ENCODE measurements around the gene FSTL4. TPM values are rescaled to one million over a fixed set of nuclear protein-coding genes. Genes with fewer than 3 reads are reported as not detected.

Gene FSTL4
- polyA plus RNA-seq, 3 donors: not detected

DNA sequence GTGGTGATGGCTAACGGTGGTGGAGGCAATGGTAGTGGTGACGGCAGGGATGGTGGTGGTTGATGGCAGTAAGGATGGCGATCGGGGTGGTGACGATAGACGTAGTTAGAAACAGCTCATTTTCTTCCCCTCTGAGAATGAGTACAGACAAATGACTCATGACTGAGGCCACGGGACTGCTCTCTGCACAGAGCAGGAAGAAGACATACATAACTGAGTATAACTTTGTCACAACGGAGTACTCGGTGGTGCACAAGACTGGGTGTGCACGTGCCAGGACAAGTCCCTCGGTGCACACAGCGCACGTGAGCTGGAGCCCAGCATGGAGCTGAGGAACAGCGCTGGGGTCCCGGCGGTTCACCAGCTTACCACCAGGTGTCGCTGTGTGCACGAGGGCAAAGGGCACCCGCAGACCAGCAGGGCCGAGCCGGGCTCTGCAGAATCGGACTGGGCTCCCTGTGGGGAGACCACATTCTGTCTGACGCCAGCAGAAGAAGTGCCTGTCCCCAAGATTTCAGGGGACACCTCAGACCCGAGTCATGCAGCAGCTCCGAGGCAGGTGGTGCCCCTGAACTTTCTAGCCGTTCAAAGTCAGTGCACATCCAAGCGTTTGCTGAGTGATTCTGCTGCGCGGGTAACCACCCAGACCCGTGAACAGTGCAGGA is 188.6 kb downstream of the FSTL4 start:
- peak overlapping the region; percentile 10 for H2AFZ ChIP-seq (ENCODE audit: insufficient read depth, low read depth, low read length, poor library complexity, severe bottlenecking)

More for the DNA sequence above, 188.6 kb downstream of the FSTL4 start:
- Histone ChIP-seq H3K9me3 (replicated peaks in 1 of 2; ENCODE audit: control insufficient read depth in 1 of 2, insufficient read depth in 1 of 2, low read length in 2 of 2) (no peaks in the 10 kb centered on the region), H3K4me3 (replicated peaks in 1 of 3; ENCODE audit: low read depth in 2 of 3, low read length in 3 of 3) (no peak overlapping the region), H3K9ac (ENCODE audit: insufficient read depth, low read length, poor library complexity, severe bottlenecking) (no peak overlapping the region), H3K79me2 (ENCODE audit: insufficient read depth, low read length) (no peaks in the 10 kb centered on the region), H4K20me1 (ENCODE audit: insufficient read depth, low read length) (no peaks in the 10 kb centered on the region), H3K36me3 (replicated peaks in 1 of 2; ENCODE audit: control insufficient read depth in 1 of 2, insufficient read depth in 2 of 2, low read length in 2 of 2) (no peaks in the 10 kb centered on the region), H3K27me3 (ENCODE audit: control insufficient read depth in 2 of 2, insufficient read depth in 2 of 2, low read length in 2 of 2) (no peaks in the 10 kb centered on the region), H3K4me1 (ENCODE audit: control insufficient read depth in 1 of 2, insufficient read depth in 2 of 2, low read length in 2 of 2) (no peaks in the 10 kb centered on the region), H3K4me2 (replicated peaks; ENCODE audit: extremely low read depth, low read length, poor library complexity, severe bottlenecking) (no peak overlapping the region), H3K27ac (ENCODE audit: low read depth in 1 of 2, low read length in 2 of 2) (no peak overlapping the region)
- DNase-seq: peak; percentile 39 to 57 (median 44)
- 32% methylated on average over 30 of the region's 30 CpGs for WGBS (ENCODE audit: insufficient coverage)
- H3K4me3 Mint-ChIP-seq: peak overlapping the region in 1 of 2 donors; percentile 12
- TF ChIP-seq CTCF (IDR thresholded peaks at IDR 0.05): peak; percentile 90
- no peaks in the 10 kb centered on the region for H3K9me3 Mint-ChIP-seq
- H3K36me3 Mint-ChIP-seq: no peaks in the 10 kb centered on the region
- intact Hi-C loops (cut with micrococcal nuclease): loop anchor here (5.0 to 10.0 kb wide), 3 partner anchors 101 to 444 kb away; no protein-coding TSS in a partner anchor
- peak overlapping the region in 1 of 7 donors; percentile 29 for H3K27ac Mint-ChIP-seq
- H3K4me1 Mint-ChIP-seq: peaks cover 4% of the 10 kb centered on the region
- peaks cover 14 to 27% (median 14%) of the 10 kb centered on the region in 3 donors for H3K27me3 Mint-ChIP-seq (ENCODE audit: low read depth in 3 of 3)

Measured in CD14-positive monocyte (primary cell).